Coronary artery (tissue), 2 donors: Measurements from ENCODE around the gene IQGAP2.

Experiments
- DNase-seq: peaks from one replicate; pipeline ENCODE4 v3.0.0-alpha.2; 2017; ENCODE audit warnings: low spot score
- H3K27ac ChIP-seq, 2 donors: fragments of 200-600 bp; sonication (generic); one replicate each; pipeline ENCODE4 v1.5.1; 2016 to 2019
- H3K4me3 ChIP-seq: fragments of 200-600 bp; sonication (generic); 2 replicates; pipeline ENCODE4 v1.5.1; 2016; ENCODE audit warnings: mild to moderate bottlenecking, moderate library complexity
- TF ChIP-seq, protein P1 (sequence below): fragments of 200-600 bp; sonication (generic); IDR thresholded peaks from one replicate; pipeline ENCODE4 v1.5.1; 2019; ENCODE audit warnings: antibody characterized with exemption

The IQGAP2 gene

DNA sequence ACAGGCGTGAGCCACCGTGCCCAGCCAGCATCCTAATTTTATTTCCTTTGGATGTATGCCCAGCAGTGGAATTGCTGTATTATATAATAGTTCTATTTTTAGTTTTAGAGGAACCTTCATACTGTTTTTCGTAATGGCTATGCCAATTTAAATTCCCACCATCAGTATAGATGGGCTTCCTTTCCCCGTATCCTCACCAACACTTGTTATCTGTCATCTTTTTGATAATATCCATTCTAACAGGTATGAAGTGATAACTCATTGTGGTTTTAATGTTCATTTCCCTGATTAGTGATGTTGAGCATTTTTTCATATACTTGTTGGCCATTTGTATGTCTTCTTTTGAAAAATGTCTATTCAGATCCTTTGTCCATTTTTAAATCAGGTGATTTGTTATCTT lies 325.9 kb downstream of the IQGAP2 start:
- no peak for DNase-seq
- no peak overlapping the region for H3K4me3 ChIP-seq
- TF ChIP-seq, protein P1, sequence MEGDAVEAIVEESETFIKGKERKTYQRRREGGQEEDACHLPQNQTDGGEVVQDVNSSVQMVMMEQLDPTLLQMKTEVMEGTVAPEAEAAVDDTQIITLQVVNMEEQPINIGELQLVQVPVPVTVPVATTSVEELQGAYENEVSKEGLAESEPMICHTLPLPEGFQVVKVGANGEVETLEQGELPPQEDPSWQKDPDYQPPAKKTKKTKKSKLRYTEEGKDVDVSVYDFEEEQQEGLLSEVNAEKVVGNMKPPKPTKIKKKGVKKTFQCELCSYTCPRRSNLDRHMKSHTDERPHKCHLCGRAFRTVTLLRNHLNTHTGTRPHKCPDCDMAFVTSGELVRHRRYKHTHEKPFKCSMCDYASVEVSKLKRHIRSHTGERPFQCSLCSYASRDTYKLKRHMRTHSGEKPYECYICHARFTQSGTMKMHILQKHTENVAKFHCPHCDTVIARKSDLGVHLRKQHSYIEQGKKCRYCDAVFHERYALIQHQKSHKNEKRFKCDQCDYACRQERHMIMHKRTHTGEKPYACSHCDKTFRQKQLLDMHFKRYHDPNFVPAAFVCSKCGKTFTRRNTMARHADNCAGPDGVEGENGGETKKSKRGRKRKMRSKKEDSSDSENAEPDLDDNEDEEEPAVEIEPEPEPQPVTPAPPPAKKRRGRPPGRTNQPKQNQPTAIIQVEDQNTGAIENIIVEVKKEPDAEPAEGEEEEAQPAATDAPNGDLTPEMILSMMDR = no peak
- no peak overlapping the region for H3K27ac ChIP-seq

DNA sequence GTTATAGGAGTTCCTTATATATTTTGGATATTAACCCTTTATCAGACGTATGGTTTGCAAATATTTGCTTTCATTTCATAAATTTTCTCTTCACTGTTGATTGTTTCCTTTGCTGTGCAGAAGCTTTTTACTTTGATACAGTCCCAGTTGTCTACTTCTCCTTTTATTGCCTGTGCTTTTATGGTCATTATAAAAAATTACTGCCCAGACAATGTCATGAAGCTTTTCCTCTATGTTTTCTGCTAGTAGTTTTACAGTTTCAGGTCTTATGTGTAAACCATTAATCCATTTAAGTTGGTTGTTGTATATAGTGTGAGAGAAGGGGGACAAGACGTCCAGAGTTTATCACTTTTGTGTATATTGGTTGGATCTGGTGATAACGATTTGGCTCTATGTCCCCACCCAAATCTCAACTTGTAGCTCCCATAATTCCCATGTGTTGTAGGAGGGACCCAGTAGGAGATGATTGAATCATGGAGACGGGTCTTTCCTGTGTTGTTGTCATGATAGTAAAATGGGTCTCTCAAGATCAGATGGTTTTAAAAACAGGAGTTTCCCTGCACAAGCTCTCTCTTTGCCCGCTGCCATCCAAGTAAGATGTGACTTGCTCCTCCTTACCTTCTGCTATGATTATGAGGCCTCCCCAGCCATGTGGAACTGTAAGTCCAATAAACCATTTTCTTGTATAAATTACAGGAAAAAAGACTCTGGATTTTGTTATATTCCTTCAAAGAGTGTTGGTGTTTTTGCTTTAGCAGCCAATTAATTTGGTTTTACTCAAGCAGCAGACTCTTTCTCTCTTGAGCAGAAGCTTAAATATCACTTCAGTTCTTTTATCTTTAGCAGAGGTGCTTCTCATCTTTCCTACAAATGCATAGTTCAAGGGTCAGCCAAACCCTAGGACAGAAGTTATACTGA lies 326.5 kb downstream of the IQGAP2 start:
- no peak for DNase-seq
- H3K27ac ChIP-seq = no peak overlapping the region
- no peak overlapping the region for H3K4me3 ChIP-seq
- TF ChIP-seq, protein P1 = no peak

DNA sequence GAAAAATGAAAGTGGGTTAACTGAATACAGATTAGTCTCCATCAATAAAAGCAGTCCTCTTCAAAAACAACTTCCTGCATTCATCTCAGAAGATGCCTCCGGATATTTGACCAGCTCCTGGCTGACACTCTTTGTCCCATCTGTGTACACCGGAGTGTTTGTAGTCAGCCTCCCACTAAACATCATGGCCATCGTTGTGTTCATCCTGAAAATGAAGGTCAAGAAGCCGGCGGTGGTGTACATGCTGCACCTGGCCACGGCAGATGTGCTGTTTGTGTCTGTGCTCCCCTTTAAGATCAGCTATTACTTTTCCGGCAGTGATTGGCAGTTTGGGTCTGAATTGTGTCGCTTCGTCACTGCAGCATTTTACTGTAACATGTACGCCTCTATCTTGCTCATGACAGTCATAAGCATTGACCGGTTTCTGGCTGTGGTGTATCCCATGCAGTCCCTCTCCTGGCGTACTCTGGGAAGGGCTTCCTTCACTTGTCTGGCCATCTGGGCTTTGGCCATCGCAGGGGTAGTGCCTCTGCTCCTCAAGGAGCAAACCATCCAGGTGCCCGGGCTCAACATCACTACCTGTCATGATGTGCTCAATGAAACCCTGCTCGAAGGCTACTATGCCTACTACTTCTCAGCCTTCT lies 329.4 kb downstream of the IQGAP2 start:
- TF ChIP-seq, protein P1 = no peak
- H3K4me3 ChIP-seq = no peak overlapping the region
- H3K27ac ChIP-seq = no peak overlapping the region
- DNase-seq = no peak

DNA sequence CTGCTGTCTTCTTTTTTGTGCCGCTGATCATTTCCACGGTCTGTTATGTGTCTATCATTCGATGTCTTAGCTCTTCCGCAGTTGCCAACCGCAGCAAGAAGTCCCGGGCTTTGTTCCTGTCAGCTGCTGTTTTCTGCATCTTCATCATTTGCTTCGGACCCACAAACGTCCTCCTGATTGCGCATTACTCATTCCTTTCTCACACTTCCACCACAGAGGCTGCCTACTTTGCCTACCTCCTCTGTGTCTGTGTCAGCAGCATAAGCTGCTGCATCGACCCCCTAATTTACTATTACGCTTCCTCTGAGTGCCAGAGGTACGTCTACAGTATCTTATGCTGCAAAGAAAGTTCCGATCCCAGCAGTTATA lies 329.9 kb downstream of the IQGAP2 start:
- TF ChIP-seq, protein P1 = no peak
- DNase-seq = no peak
- H3K27ac ChIP-seq = no peak overlapping the region
- no peak overlapping the region for H3K4me3 ChIP-seq

DNA sequence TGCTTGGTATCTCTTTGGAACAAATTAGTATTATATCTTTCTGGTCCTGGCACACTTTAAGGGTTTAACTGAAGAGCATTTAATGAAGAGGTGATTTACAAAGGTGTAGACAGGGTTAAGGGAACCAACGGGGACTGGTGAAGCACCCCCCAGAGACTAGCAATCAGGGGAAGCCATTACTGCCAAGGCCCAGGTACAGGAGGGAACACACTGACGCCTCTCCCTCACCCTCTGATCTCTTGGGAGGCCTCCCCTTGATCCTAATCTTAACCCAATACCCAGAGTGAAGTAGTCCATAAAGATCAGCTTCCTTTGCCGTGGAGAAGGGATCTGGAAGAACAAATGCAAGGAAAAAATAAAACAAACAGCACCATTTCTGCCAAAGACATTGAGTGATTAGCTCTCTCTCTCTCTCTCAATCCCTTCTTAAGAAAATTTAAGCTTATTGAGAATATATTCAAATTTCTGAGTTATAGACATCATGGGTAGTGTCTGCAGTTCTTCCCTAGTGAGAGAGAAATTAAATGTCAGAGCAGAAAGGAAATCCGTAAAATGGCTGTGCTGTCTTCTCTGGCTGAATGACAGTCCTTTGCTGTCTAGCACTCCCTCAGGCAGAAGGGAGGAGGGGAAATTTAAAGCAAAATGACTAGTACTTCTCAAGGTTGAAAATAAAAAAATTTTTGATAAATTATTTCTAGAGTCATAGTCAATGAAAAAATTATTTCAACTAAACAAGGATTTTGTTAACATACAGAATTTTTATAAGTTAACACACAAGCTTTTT lies 332.9 kb downstream of the IQGAP2 start:
- Histone ChIP-seq H3K4me3 (no peak overlapping the region), H3K27ac (no peak overlapping the region)
- TF ChIP-seq, protein P1 = no peak
- no peak for DNase-seq

DNA sequence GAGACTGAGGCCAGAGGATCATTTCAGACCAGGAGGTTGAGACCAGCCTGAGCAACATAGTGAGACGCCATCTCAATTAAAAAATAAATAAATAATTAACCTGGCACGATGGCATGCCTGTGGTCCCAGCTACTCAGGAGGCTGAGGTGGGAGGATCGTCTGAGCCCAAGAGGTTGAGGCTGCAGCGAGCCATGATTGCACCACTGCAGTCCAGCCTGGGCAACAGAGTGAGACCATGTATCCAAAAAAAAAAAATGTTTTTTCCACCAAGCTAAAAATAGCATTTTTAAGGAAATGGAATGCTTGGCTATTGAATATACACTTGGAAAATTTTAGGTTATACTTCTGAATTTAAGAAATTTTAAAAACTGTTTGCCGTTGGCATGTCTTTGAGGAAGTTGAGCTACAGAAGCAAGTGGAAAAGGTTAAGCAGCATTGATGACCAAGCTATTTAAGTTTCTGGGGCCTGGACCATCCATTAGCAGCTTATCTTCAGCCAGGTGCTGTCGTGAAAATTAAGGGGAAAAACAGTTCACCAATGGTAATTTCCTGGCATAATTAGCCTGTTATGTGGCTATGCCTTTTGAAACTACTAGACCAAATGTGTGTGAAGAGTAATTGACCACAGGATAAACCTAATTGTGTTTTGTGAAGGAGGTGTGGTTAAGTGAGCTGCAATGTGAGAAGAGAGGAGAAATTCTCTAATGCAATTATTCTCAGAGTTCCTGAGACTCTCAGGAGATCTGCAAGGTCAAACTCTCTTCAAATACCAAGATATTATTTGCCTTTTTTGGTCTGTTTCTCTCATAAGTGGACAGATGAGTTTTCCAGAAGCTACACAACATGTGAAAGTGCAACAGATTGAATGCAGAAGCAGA lies 333.8 kb downstream of the IQGAP2 start:
- Histone ChIP-seq H3K4me3 (no peak overlapping the region), H3K27ac (peak overlapping the region in 1 of 2 donors; percentile 50)
- TF ChIP-seq, protein P1 = no peak
- DNase-seq = no peak
